Keratinocyte (primary cell): ENCODE results near the gene ITGA11. TPM values are rescaled to one million over a fixed set of nuclear protein-coding genes. Genes with fewer than 3 reads are reported as not detected.

Experiments used
- DNase-seq: peaks from one replicate; pipeline ENCODE4 v3.0.0-alpha.2; 2011; ENCODE audit warnings: low read depth, missing footprints, low spot score
- FAIRE-seq: peaks from 2 replicates; lab custom pipeline; 2011; peaks lifted over from hg19 to GRCh38; lab: Jason Lieb, UNC
- H2AFZ ChIP-seq: 2 replicates; pipeline ENCODE4 v1.6.0; 2012; ENCODE audit warnings: low read length, control low read depth, inconsistent platforms; ENCODE audit not compliant: control insufficient read depth
- H3K27ac ChIP-seq: 2 replicates; pipeline ENCODE4 v1.5.1; 2011; ENCODE audit warnings: low read length; ENCODE audit not compliant: control insufficient read depth, insufficient read depth
- H3K27me3 ChIP-seq: 3 replicates; pipeline ENCODE4 v1.6.0; 2011; ENCODE audit warnings: low read length; ENCODE audit not compliant: control insufficient read depth, insufficient read depth; ENCODE audit errors: extremely low read depth
- H3K36me3 ChIP-seq, 2 experiments: 2 replicates in 1 of 2; 3 replicates in 1 of 2; pipeline ENCODE4 v1.5.1; 2011; ENCODE audit warnings: low read length in 2 of 2, mild to moderate bottlenecking in 1 of 2; ENCODE audit not compliant: control insufficient read depth in 2 of 2, insufficient read depth in 2 of 2; ENCODE audit errors: extremely low read depth in 1 of 2
- H3K4me1 ChIP-seq: 3 replicates; pipeline ENCODE4 v1.5.1; 2011; ENCODE audit warnings: low read length; ENCODE audit not compliant: control insufficient read depth, insufficient read depth; ENCODE audit errors: extremely low read depth
- H3K4me2 ChIP-seq: 3 replicates; pipeline ENCODE4 v1.6.0; 2011; ENCODE audit warnings: low read depth, low read length; ENCODE audit not compliant: control insufficient read depth, insufficient read depth; ENCODE audit errors: extremely low read depth
- H3K4me3 ChIP-seq, 3 experiments: fragments of 200-600 bp in 1 of 3; sonication (generic) in 1 of 3; 2 replicates in 2 of 3; 3 replicates in 1 of 3; pipeline ENCODE4 v1.5.1; 2011 to 2016; ENCODE audit warnings: low read length in 3 of 3, mild to moderate bottlenecking in 3 of 3, control low read depth in 2 of 3, inconsistent platforms in 1 of 3, low read depth in 1 of 3, mixed read lengths in 1 of 3, mixed run types in 1 of 3, moderate library complexity in 1 of 3; ENCODE audit not compliant: control insufficient read depth in 2 of 3, insufficient read depth in 2 of 3; ENCODE audit errors: extremely low read depth in 1 of 3
- H3K79me2 ChIP-seq: 2 replicates; pipeline ENCODE4 v1.6.0; 2012; ENCODE audit warnings: low read length; ENCODE audit not compliant: control insufficient read depth, insufficient read depth
- H3K9ac ChIP-seq: 3 replicates; pipeline ENCODE4 v1.6.0; 2011; ENCODE audit warnings: low read length; ENCODE audit not compliant: control insufficient read depth, insufficient read depth; ENCODE audit errors: extremely low read depth
- H3K9me1 ChIP-seq: 3 replicates; pipeline ENCODE4 v1.6.0; 2011; ENCODE audit warnings: low read length; ENCODE audit not compliant: control insufficient read depth, insufficient read depth; ENCODE audit errors: extremely low read depth
- H3K9me3 ChIP-seq: 2 replicates; pipeline ENCODE4 v1.5.1; 2012; ENCODE audit warnings: low read depth, low read length; ENCODE audit not compliant: control insufficient read depth
- H4K20me1 ChIP-seq: 3 replicates; pipeline ENCODE4 v1.6.0; 2011; ENCODE audit warnings: low read length; ENCODE audit not compliant: control insufficient read depth, insufficient read depth; ENCODE audit errors: extremely low read depth
- EZH2 ChIP-seq: IDR thresholded peaks from one replicate; pipeline ENCODE4 v1.6.1; 2012; ENCODE audit warnings: inconsistent platforms, mild to moderate bottlenecking, low read length, moderate library complexity
- dilution Hi-C: fragments of 300-500 bp; cut with MboI; formaldehyde crosslinking; loops from one replicate; pipeline ENCODE4 v1.7.0; 2020; ENCODE audit warnings: low sequenced_read_pairs; ENCODE audit not compliant: extremely low pct_ligation_motif_present
- polyA plus RNA-seq, 5 experiments: library from polyadenylated mRNA; depleted of rRNA in 3 of 5; stranded (reverse) in 3 of 5; stranded (forward) in 1 of 5; unstranded in 1 of 5; fragments of >200 nt; gene quantifications; 1 replicate in 1 of 5; 2 replicates in 3 of 5; 3 replicates in 1 of 5; pipeline versions ENCODE4 v1.2.1 to v1.2.3, GENCODE V29; 2011 to 2012; ENCODE audit warnings: missing spikeins in 2 of 5, low read depth in 1 of 5, low replicate concordance in 1 of 5
- TF ChIP-seq, protein P1 (sequence below), 3 experiments: IDR thresholded peaks in 1 of 3; conservative IDR thresholded peaks in 1 of 3; optimal IDR thresholded peaks in 1 of 3; 2 replicates in 2 of 3; 3 replicates in 1 of 3; pipeline versions ENCODE3 to v1.5.1; 2011; ENCODE audit warnings: low read length in 3 of 3, mild to moderate bottlenecking in 3 of 3, moderate library complexity in 2 of 3, control low read depth in 1 of 3, inconsistent platforms in 1 of 3; ENCODE audit not compliant: insufficient read depth in 2 of 3; ENCODE audit errors: extremely low read depth in 1 of 3

Gene ITGA11
- polyA plus RNA-seq, 1 donor (not counting 4 experiments of a cell fraction or from before 2014, with no cell fraction given): not detected

DNA sequence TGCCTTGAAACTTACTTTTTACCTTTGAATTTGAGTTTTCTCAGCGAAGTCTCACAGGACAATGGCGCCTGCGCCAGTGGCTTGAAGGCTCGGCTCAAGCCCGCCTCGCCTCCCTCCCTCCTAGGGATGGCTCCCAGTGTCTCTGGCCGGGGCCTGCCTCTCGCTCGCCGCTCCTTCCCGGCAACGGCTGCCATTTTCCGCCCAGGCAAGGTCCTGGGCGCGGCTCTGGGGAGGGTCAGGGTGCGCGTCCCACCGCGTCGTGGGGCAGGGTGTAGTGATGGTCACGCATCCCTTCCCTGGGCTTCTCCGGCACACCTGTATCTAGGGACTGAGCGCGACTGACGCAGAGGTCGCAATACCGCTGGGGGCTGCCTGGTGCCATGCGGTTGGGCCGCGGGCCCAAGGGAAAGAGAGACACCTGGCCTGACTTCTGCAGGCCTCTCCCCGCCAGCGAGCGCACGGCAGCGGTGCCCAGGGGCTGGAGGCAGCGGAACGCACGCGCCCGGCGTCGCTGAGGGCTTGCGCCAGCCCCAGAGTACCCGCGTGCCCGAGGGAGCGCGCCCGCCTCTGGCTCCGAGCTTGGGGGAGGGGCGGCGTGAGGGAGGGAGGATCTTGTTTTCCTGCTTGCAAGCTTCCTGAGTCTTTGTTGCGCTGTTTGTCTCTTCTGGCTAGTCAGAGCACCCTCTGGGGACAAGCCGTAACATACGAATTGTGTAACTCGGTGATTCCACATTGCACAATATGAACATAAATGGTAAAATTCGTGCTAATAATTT is 175.1 kb downstream of the ITGA11 start:
- Histone ChIP-seq H3K9me3 (no peaks in the 10 kb centered on the region), H3K4me3 (peak overlapping the region; percentile 27 to 59 (median 53)), H3K4me1 (peaks cover 31% of the 10 kb centered on the region), H3K9ac (peak overlapping the region; percentile 86), H4K20me1 (no peaks in the 10 kb centered on the region), H2AFZ (peak overlapping the region; percentile 97), H3K27ac (peak overlapping the region; percentile 88), H3K4me2 (peak overlapping the region; percentile 75), H3K9me1 (no peaks in the 10 kb centered on the region), H3K36me3 (no peaks in the 10 kb centered on the region), H3K27me3 (no peaks in the 10 kb centered on the region), H3K79me2 (no peaks in the 10 kb centered on the region)
- DNase-seq (peak; percentile 81), FAIRE-seq (peak; percentile 84)
- dilution Hi-C loops: no loop called here
- no peak for TF ChIP-seq EZH2
- TF ChIP-seq, protein P1, sequence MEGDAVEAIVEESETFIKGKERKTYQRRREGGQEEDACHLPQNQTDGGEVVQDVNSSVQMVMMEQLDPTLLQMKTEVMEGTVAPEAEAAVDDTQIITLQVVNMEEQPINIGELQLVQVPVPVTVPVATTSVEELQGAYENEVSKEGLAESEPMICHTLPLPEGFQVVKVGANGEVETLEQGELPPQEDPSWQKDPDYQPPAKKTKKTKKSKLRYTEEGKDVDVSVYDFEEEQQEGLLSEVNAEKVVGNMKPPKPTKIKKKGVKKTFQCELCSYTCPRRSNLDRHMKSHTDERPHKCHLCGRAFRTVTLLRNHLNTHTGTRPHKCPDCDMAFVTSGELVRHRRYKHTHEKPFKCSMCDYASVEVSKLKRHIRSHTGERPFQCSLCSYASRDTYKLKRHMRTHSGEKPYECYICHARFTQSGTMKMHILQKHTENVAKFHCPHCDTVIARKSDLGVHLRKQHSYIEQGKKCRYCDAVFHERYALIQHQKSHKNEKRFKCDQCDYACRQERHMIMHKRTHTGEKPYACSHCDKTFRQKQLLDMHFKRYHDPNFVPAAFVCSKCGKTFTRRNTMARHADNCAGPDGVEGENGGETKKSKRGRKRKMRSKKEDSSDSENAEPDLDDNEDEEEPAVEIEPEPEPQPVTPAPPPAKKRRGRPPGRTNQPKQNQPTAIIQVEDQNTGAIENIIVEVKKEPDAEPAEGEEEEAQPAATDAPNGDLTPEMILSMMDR (optimal IDR thresholded peaks at IDR 0.05 in 1 of 3, IDR thresholded peaks at IDR 0.05 in 1 of 3, conservative IDR thresholded peaks at IDR 0.05 in 1 of 3; ENCODE audit: extremely low read depth in 1 of 3, insufficient read depth in 2 of 3, low read length in 3 of 3): peak in 1 of 3 experiments; percentile 24

DNA sequence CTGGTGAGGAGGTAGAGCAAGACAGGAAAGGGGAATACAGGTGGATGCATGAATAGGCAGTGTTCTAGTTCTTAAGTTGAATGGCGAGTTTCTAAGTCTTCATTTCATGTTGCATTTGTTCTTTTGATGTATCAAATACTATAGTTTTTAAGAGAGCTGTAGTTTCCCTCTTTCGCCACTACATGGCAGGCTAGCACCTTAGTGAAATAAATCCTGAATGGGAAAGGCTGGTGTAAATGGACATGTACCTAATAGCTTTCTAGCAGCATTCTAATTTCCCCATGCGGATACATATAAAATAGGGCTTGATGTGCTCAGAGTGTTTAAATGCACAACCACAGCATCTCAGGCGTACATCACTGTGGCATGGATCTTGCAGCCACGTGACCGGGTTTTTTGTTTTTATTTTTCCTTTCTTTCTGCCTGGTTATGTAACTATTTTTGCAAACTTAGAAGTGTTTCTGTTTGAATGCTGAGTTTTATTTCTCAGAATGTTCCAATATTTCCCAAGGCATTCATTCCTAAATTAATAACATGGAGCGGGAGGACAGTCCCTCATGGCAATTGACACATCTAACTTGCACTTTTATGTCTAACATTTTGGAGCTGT is 178.9 kb downstream of the ITGA11 start:
- dilution Hi-C loops: no loop called here
- Histone ChIP-seq H3K27ac (no peak overlapping the region), H3K79me2 (no peaks in the 10 kb centered on the region), H3K9ac (no peak overlapping the region), H3K4me2 (no peak overlapping the region), H3K27me3 (no peaks in the 10 kb centered on the region), H3K9me1 (no peaks in the 10 kb centered on the region), H3K4me1 (peaks cover 15% of the 10 kb centered on the region), H3K9me3 (no peaks in the 10 kb centered on the region), H4K20me1 (no peaks in the 10 kb centered on the region), H3K36me3 (no peaks in the 10 kb centered on the region), H3K4me3 (no peak overlapping the region), H2AFZ (no peak overlapping the region)
- TF ChIP-seq, protein P1 (optimal IDR thresholded peaks at IDR 0.05 in 1 of 3, IDR thresholded peaks at IDR 0.05 in 1 of 3, conservative IDR thresholded peaks at IDR 0.05 in 1 of 3; ENCODE audit: extremely low read depth in 1 of 3, insufficient read depth in 2 of 3, low read length in 3 of 3): peak in 2 of 3 experiments; percentile 71 to 88
- TF ChIP-seq EZH2: no peak
- DNase-seq (no peak), FAIRE-seq (peak; percentile 90)
